RPMI7951 (cell line): ENCODE results near the gene LCNL1. TPM values are rescaled to one million over a fixed set of nuclear protein-coding genes. Genes with fewer than 3 reads are reported as not detected.

Experiments used
- DNase-seq: peaks from one replicate; pipeline ENCODE4 v3.0.0-alpha.2; 2012; ENCODE audit warnings: low read depth
- total RNA-seq: library from RNA; depleted of rRNA; stranded (reverse); fragments of >200 nt; shearing (Covaris generic); gene quantifications from 2 replicates; pipeline ENCODE4 v1.2.3, GENCODE V29; 2014

The LCNL1 gene
- total RNA-seq, 1 experiment from 2014 or later: not detected

- no peak for DNase-seq
Observed at GRCh38 chr9:136947028-136947891, 35.5 kb upstream of the LCNL1 start.

- peak; percentile 32 for DNase-seq
Observed at GRCh38 chr9:136947955-136948510, 34.8 kb upstream of the LCNL1 start.

- no peak for DNase-seq
Observed at GRCh38 chr9:136949239-136949816, 33.5 kb upstream of the LCNL1 start.

- DNase-seq: peak; percentile 73
Observed at GRCh38 chr9:136949817-136950655, 32.8 kb upstream of the LCNL1 start.

- DNase-seq: no peak
Observed at GRCh38 chr9:136950656-136951276, 32.0 kb upstream of the LCNL1 start.

- DNase-seq: no peak
Observed at GRCh38 chr9:136951541-136952320, 31.1 kb upstream of the LCNL1 start, which contains the start of gene LCN12. LCN12 (plus strand) TSS chr9:136952273; CDS start chr9:136952328, 55 bp downstream.

- DNase-seq: no peak
Observed at GRCh38 chr9:136952321-136952850, 30.4 kb upstream of the LCNL1 start.

- no peak for DNase-seq
Observed at GRCh38 chr9:136952876-136953770, 29.7 kb upstream of the LCNL1 start.

GRCh38 chr9:136953771-136954269 is 29.0 kb upstream of the LCNL1 start:
- DNase-seq: no peak

- DNase-seq: no peak
Observed at GRCh38 chr9:136954270-136955083, 28.3 kb upstream of the LCNL1 start.

- DNase-seq: no peak
Observed at GRCh38 chr9:136955202-136955942, 27.4 kb upstream of the LCNL1 start.

GRCh38 chr9:136955943-136956335 is 26.9 kb upstream of the LCNL1 start:
- no peak for DNase-seq

GRCh38 chr9:136956604-136957003 is 26.2 kb upstream of the LCNL1 start:
- no peak for DNase-seq

- DNase-seq: no peak
Observed at GRCh38 chr9:136957461-136957860, 25.3 kb upstream of the LCNL1 start.

- no peak for DNase-seq
Observed at GRCh38 chr9:136957901-136958300, 24.9 kb upstream of the LCNL1 start.

GRCh38 chr9:136958473-136958872 is 24.3 kb upstream of the LCNL1 start:
- no peak for DNase-seq
